Anterior cingulate cortex (tissue), 58 donors: ENCODE results near the gene CACNA1B.
"Not testable (repeated sequence)": the region's sequence is repeated elsewhere in the genome, so short reads cannot be mapped to it uniquely, and the experiment has no call there.

Experiments
- DNase-seq, 58 donors: peaks; one replicate each; lab custom pipeline; 2025; lab: John Stamatoyannopoulos, UW

The CACNA1B gene

GRCh38 chr9:138155788-138156187 is 278.2 kb downstream of the CACNA1B start:
- DNase-seq = not testable (repeated sequence)

GRCh38 chr9:138166793-138167192 is 289.2 kb downstream of the CACNA1B start:
- not testable (repeated sequence) for DNase-seq
